RWPE2 (cell line): ENCODE measurements around the gene GTF2IRD2.
"Not testable (repeated sequence)": the region's sequence is repeated elsewhere in the genome, so short reads cannot be mapped to it uniquely, and the experiment has no call there.

Experiments
- ATAC-seq: fragments of 200-7000 bp; cut with Tn5 transposase; 3 replicates; pipeline ENCODE4 v1.9.1; 2021; ENCODE audit warnings: low read depth
- DNase-seq: peaks from one replicate; pipeline ENCODE4 v3.0.0-alpha.2; 2020; ENCODE audit warnings: low spot score
- H3K27ac ChIP-seq: fragments of 450-650 bp; 2 replicates; pipeline ENCODE4 v1.5.1; 2017; ENCODE audit warnings: mild to moderate bottlenecking; ENCODE audit not compliant: poor library complexity, severe bottlenecking
- H3K27me3 ChIP-seq: fragments of 250-450 bp; sonication (Bioruptor Pico); 2 replicates; pipeline ENCODE4 v1.5.1; 2021; ENCODE audit warnings: mild to moderate bottlenecking, moderate library complexity; ENCODE audit not compliant: insufficient read depth, poor library complexity, severe bottlenecking
- H3K36me3 ChIP-seq: fragments of 250-450 bp; sonication (Bioruptor Pico); 2 replicates; pipeline ENCODE4 v1.5.1; 2020; ENCODE audit warnings: low read depth, mild to moderate bottlenecking, moderate library complexity
- H3K4me1 ChIP-seq: fragments of 250-450 bp; sonication (Bioruptor Pico); 2 replicates; pipeline ENCODE4 v1.5.1; 2021; ENCODE audit warnings: mild to moderate bottlenecking, moderate library complexity; ENCODE audit not compliant: insufficient read depth, poor library complexity, severe bottlenecking
- H3K4me3 ChIP-seq: fragments of 250-450 bp; sonication (Bioruptor Pico); 2 replicates; pipeline ENCODE4 v1.5.1; 2021; ENCODE audit warnings: mild to moderate bottlenecking, moderate library complexity; ENCODE audit not compliant: severe bottlenecking
- H3K9me3 ChIP-seq: fragments of 250-450 bp; sonication (Bioruptor Pico); 2 replicates; pipeline ENCODE4 v1.5.1; 2021; ENCODE audit warnings: mild to moderate bottlenecking, moderate library complexity; ENCODE audit not compliant: severe bottlenecking

GTF2IRD2 gene

GRCh38 chr7:74830411-74830810, 21.0 kb downstream of the GTF2IRD2 start:
- H3K27me3 ChIP-seq, H3K4me3 ChIP-seq, DNase-seq, H3K27ac ChIP-seq, ATAC-seq, H3K4me1 ChIP-seq, H3K36me3 ChIP-seq, H3K9me3 ChIP-seq: not testable (repeated sequence)

- not testable (repeated sequence) for DNase-seq, ATAC-seq, H3K27ac ChIP-seq, H3K27me3 ChIP-seq, H3K36me3 ChIP-seq, H3K9me3 ChIP-seq, H3K4me1 ChIP-seq, H3K4me3 ChIP-seq
Measured at GRCh38 chr7:74829959-74830358, 21.4 kb downstream of the GTF2IRD2 start.

- not testable (repeated sequence) for H3K27ac ChIP-seq, DNase-seq, ATAC-seq
Measured at GRCh38 chr7:74821259-74821658, 30.1 kb downstream of the GTF2IRD2 start.

DNA sequence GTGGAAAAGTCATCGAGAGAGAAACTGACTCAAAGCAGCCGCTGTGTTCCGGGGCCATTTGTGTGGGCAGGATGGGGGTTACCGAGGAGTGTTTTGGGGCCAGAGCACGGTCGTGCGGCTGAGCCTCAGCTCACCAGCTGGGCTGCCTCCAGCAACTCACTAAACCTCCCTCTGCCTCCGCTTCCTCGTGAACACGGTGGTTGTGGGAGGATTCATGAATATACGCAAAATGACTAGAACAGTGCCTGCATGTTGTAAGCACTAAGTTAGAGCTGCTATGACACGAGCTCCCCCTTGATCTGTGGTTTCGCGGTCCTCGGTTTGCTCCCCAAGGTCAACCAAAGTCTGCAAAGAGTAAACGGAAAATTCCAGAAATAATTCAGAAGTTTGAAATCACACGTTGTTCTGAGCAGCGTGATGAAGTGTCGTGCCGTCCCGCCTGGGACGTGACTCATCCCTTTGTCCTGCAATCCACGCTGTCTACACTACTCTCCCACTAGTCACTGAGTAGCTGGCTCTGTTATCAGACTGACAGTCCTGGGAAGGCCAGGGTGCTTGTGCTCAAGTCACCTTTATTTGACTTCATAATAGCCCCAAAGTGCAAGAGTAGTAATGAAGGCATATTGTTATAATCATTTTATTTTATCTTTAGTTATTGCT, 31.1 kb downstream of the GTF2IRD2 start:
- DNase-seq, H3K27ac ChIP-seq, H3K4me1 ChIP-seq, H3K4me3 ChIP-seq, H3K27me3 ChIP-seq, H3K36me3 ChIP-seq, H3K9me3 ChIP-seq: not testable (repeated sequence)
- peak; percentile 96 for ATAC-seq

More at GRCh38 chr7:74821259-74821658, 30.1 kb downstream of the GTF2IRD2 start:
- H3K4me3 ChIP-seq, H3K9me3 ChIP-seq, H3K27me3 ChIP-seq, H3K4me1 ChIP-seq, H3K36me3 ChIP-seq: not testable (repeated sequence)

GRCh38 chr7:74815882-74816281, 35.5 kb downstream of the GTF2IRD2 start:
- not testable (repeated sequence) for DNase-seq, H3K4me1 ChIP-seq, H3K4me3 ChIP-seq, H3K27me3 ChIP-seq, ATAC-seq, H3K36me3 ChIP-seq, H3K9me3 ChIP-seq, H3K27ac ChIP-seq

DNA sequence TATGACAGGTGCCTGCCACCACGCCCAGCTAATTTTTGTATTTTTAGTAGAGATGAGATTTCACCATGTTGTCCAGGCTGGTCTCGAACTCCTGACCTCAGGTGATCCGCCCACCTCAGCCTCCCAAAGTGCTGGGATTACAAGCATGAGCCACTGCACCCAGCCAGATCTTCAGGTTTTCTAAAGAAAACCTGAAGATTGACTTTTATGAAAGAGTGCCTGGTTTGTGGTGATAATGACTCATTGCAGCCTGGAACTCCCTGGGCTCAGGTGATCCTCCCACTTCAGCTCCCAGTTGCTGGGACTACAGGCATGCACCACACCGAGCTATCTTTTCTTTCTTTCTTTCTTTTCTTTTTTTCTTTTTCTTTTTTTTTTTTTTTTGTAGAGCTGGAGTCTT, 52.8 kb downstream of the GTF2IRD2 start:
- not testable (repeated sequence) for H3K4me1 ChIP-seq, H3K27ac ChIP-seq, H3K27me3 ChIP-seq, H3K4me3 ChIP-seq, H3K9me3 ChIP-seq, H3K36me3 ChIP-seq
- peak; percentile 25 for DNase-seq
- ATAC-seq: peak; percentile 73

DNA sequence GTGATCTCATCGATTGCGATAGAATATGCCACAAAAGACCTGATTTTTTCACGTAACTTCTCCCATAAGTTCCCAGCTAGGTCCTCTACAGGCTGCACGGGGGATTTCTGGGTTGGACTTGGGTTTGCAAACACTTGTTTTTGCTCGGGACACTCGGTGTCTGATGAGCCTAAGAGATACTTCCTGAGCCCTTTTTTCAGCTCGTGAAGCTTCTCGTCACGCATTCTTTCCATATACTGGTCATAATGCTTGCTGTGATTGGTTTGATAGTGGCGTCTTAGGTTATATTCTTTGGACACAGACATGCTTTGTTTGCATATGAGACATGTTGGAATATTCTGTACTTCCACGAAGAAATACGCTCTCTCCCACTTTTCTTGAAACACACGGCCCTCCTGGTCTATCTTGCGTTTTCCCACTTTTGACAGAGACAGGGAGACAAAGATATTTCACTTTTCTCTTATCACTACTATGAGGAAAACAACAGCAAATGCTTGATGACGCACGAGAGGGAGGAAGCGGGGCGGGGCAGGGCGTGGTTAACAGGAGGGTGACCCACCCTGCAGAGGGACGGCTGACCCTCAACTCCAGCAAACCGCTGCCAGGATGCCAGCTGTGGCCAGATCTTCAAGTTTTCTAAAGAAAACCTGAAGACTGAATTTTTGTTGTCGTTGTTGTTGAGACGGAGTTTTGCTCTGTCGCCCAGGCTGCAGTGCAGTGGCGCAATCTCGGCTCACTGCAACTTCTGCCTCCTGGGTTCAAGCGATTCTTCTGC, 53.4 kb downstream of the GTF2IRD2 start:
- H3K27ac ChIP-seq, DNase-seq, ATAC-seq: not testable (repeated sequence)

DNA sequence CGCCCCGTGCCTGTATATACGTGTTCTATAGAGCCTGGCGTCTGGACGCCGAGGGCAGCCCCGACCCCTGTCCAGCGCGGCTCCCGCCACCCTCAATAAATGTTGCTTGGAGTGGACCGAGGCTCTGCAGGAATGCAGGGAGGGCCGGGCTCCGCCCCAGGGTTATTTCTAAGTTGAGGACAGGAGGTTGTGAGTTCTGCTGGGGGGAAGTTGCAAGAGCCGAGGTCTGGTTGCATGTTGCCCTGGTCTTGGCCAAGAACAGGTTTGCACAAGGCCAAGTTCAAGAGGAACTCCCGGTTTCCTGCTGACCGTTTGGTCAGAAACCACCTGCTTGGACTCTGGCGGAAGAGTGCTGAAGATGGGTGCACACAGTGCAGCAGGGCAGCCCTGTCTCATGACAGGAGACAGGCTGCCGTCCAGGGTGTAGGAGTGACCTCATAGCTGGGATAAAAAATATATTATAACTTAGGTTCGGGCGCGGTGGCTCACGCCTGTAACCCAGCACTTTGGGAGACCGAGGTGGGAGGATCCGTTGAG, 62.1 kb downstream of the GTF2IRD2 start:
- not testable (repeated sequence) for DNase-seq, H3K27ac ChIP-seq, H3K36me3 ChIP-seq, ATAC-seq, H3K4me3 ChIP-seq, H3K9me3 ChIP-seq, H3K4me1 ChIP-seq, H3K27me3 ChIP-seq

More for the DNA sequence above, 53.4 kb downstream of the GTF2IRD2 start:
- H3K4me3 ChIP-seq, H3K9me3 ChIP-seq, H3K27me3 ChIP-seq, H3K36me3 ChIP-seq, H3K4me1 ChIP-seq: not testable (repeated sequence)

- H3K27me3 ChIP-seq, H3K4me1 ChIP-seq, H3K4me3 ChIP-seq, H3K27ac ChIP-seq, H3K36me3 ChIP-seq, H3K9me3 ChIP-seq: not testable (repeated sequence)
- ATAC-seq (peak; percentile 93), DNase-seq (peak; percentile 88)
Measured at GRCh38 chr7:74788369-74789150, 62.8 kb downstream of the GTF2IRD2 start.

- not testable (repeated sequence) for H3K4me1 ChIP-seq, H3K36me3 ChIP-seq, H3K27ac ChIP-seq, ATAC-seq, H3K27me3 ChIP-seq, H3K4me3 ChIP-seq, H3K9me3 ChIP-seq, DNase-seq
Measured at GRCh38 chr7:74783595-74783994, 67.8 kb downstream of the GTF2IRD2 start.

- H3K9me3 ChIP-seq, H3K36me3 ChIP-seq, H3K4me3 ChIP-seq, H3K4me1 ChIP-seq, ATAC-seq, H3K27ac ChIP-seq, DNase-seq, H3K27me3 ChIP-seq: not testable (repeated sequence)
Measured at GRCh38 chr7:74781746-74782145, 69.7 kb downstream of the GTF2IRD2 start.
